IPS-NIHi7 (cell line): ENCODE measurements around the gene RAP1GDS1.

Experiments
- DNase-seq: peaks from one replicate; pipeline ENCODE4 v3.0.0; 2012; ENCODE audit warnings: mixed read lengths; ENCODE audit errors: extremely low spot score

RAP1GDS1 gene

DNA sequence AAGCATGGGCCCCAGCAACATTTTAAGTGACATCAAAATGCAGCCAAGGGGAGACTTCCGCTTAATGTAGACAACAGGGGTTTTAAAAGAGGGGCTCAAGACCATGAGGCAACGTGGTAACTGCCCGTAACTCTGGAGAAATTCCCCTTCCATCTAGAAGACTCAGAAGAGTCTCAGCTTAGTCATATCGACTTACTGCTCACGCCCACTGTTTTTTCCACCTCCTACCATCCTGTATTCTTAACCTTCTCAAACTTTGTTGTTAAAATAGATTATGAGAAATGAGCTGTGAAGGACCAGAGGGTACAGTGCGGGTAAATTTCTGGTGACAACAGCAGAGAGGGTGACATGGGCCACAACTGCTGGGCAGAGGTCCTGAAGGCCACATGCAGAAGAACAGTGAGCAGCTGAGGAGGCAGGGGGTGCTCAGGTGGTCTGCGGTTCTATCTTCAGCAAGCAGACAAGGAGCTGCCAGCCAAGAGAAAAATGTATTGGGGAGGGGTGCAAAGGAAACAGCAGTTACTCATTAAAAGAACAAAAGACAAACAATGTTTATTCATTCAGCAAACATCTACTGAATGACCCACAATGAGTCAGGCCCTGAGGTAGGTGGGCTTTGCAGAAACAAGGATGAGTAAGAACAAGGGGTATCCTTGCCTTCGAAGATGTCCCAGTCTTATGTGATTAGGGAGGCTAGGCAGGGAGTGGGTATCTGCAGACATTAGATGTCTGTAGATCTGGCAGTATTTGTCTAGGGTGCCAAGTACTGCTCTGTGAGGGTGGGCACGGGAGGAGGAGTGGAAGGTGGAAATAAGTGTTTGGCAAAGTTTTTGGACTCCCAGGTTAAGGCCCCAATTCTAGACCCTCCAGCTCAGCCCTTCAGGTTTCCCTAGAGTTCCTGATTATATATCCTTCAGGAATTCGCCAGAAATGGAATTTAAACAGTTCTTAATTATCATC, 221.9 kb downstream of the RAP1GDS1 start:
- no peak for DNase-seq

DNA sequence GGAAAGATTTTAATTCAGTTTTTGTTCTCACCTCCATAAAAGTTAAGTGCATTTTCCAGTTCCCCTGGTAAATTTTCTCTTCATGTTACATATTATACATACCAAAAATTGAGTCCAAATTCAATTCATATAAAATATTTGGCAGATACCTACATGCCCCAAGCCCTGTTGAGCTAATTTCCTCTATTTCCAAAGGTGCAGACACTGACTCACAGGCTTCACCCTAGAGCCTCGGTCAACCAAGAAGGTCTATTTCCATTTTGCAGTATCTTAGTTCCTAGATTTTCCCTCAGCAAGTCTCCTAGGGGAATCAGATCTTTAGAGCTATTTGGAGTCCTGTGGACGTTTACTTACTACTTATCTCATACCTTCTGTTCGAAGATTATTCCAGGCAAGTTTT, 222.8 kb downstream of the RAP1GDS1 start:
- DNase-seq = no peak

DNA sequence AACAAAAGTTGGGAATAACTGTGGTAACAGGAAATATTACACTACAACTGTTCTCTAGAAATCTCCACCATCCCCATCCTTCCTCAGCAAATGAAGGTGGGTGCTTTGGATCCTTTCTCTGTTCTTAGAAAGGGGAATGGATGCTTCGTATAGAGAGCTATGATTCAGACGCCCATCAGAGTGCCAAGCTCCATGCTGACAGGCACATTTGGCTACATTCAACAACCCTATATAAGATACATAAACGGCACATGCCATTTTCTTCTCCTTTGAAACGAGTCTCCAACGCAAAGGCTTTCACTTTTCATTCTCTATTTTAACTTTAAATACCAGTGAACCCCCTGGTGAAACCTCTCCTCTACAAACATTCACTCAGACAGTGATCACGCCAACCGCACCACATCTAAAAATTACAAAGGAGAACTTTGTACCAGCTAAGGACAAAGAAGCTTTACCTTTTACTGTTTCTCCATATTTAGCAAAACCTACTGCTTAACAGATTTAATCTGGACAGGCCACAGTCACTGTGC, 224.7 kb downstream of the RAP1GDS1 start:
- DNase-seq = no peak

DNA sequence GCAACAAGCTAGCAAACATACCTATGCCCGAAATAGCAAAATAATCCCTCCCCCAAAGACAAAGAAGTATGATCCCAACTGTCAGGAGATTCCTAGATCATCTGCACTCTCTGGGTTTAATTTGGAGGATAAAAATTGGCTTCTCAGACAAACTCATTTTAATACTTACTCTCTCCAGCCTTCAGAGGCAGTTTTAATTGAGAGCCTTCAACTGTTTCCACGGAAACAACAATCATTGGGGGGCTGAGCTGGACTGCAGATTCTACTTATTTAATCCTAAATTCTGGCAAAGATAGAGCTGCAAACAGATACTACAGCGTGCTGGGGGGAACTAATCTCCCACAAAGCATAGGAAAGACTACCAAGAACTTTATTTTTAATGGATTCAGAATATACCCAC, 229.1 kb downstream of the RAP1GDS1 start:
- no peak for DNase-seq

DNA sequence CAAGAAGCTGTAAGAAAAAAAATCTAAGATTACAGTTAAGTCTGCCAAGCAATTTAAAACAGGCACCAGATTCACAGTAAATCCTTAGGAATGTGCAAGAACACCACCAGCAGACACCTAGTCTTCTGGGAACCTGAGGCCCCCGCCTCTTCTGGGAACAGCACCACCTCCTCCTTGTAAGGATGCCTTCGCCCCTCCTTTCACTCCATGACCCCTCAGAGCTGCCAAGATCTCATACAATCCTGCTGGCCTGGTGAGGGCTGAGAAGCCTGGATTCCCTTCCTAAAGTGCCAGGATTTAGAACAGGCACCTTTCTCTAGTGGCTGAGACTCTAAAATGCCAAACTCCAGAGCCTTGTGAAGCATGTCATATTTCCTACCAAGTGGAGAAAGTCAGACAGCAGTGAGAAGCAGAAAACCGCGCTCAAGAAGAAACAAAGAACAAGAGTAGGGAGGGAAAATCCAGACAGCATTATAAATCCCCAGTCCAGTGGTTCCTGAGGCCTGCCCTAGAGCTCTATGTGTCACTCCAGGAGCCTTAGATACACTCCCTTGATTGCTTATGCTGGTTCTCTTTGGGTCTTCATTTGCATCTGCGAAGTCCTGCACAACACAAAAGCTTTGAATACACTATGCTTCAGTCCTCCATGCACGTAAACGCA, 230.8 kb downstream of the RAP1GDS1 start:
- peak; percentile 25 for DNase-seq

DNA sequence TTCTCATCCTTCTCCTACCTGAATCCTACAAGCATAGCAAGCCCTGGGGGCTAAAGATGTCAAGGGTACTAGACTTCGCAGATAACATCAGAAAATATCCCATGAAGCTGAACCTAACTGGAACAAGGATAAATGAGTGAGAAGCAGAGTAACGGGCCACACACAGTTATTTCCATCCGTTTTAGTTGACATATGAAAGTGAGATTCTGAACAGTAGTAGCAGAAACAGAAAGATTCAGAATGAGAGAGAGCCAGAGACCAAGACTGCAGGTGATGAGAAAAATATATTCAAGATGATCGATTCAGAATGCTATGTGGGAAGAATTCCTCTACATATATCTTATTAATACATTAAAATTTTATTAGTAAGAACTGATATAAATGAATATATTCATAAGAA, 232.1 kb downstream of the RAP1GDS1 start:
- no peak for DNase-seq
